Lower leg skin (tissue), 3 donors: ENCODE results near the gene MTUS2.

ENCODE experiments used
- POLR2A ChIP-seq, 2 donors: fragments of 450-650 bp; IDR thresholded peaks; one replicate each; pipeline ENCODE4 v1.6.1; 2016 to 2017; ENCODE audit warnings: antibody characterized with exemption in 2 of 2, mild to moderate bottlenecking in 1 of 2, moderate library complexity in 1 of 2
- TF ChIP-seq, protein P1 (sequence below), 3 donors: fragments of 450-650 bp; IDR thresholded peaks; one replicate each; pipeline ENCODE4 v1.5.1; 2016; ENCODE audit warnings: antibody characterized with exemption in 3 of 3, mild to moderate bottlenecking in 3 of 3, moderate library complexity in 2 of 3

DNA sequence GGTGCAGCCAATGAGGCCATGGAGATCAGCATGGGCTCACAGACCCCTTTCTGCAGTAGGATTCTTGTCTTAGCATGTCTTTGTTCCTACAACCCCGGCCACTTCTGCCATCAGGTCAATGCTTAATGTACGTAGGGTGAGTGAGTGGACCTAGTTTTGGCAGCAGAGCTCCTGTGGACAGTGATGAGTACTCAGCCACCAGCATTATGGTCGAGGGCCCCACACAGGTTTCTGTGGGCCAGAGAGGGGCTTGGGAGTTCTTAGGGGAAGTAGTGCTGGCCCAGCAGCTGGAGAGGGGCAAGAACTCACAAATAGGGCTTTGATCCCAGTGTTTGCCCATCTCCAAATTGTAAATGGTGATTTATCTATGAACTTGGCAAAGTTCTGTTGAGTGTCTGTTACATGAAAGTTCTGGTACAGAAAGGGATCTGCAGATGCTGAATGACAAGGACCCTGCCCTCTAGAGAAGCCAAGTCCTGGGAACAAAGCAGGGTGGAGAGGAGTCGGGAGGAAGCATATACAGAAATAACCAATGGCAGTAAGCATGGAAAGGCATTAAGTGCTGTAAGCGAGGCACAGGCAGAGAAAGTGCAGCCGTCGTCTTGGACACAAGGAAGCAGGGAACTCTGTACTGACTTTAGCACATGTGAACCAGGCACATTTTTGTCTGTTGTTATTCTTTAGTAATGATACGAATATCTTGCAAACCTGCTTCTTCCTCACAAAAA is 185.1 kb downstream of the MTUS2 start:
- TF ChIP-seq, protein P1, sequence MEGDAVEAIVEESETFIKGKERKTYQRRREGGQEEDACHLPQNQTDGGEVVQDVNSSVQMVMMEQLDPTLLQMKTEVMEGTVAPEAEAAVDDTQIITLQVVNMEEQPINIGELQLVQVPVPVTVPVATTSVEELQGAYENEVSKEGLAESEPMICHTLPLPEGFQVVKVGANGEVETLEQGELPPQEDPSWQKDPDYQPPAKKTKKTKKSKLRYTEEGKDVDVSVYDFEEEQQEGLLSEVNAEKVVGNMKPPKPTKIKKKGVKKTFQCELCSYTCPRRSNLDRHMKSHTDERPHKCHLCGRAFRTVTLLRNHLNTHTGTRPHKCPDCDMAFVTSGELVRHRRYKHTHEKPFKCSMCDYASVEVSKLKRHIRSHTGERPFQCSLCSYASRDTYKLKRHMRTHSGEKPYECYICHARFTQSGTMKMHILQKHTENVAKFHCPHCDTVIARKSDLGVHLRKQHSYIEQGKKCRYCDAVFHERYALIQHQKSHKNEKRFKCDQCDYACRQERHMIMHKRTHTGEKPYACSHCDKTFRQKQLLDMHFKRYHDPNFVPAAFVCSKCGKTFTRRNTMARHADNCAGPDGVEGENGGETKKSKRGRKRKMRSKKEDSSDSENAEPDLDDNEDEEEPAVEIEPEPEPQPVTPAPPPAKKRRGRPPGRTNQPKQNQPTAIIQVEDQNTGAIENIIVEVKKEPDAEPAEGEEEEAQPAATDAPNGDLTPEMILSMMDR (IDR thresholded peaks at IDR 0.05) = no peak
- no peak for TF ChIP-seq POLR2A (IDR thresholded peaks at IDR 0.05)
